ENCODE data around the gene TMEM37.

The TMEM37 gene

GRCh38 chr2:119425620-119426395, 5.8 kb upstream of the TMEM37 start:
- no peak overlapping the region for H3K4me3 Mint-ChIP-seq
- peaks cover 7% of the 10 kb centered on the region for H3K36me3 Mint-ChIP-seq (ENCODE audit: low read depth)
- peaks cover 6% of the 10 kb centered on the region for H3K9me3 Mint-ChIP-seq
- TF ChIP-seq CTCF (IDR thresholded peaks at IDR 0.05; ENCODE audit: unreplicated experiment in 3 of 3), result no peak
- H3K4me1 Mint-ChIP-seq, result peaks cover 34% of the 10 kb centered on the region
- peak overlapping the region; percentile 13 to 73 (median 20) for H3K27ac Mint-ChIP-seq
- H3K27me3 Mint-ChIP-seq (ENCODE audit: low read depth), result peaks cover 19% of the 10 kb centered on the region

- no peak for TF ChIP-seq CTCF (IDR thresholded peaks at IDR 0.05; ENCODE audit: unreplicated experiment in 3 of 3)
- peaks cover 6% of the 10 kb centered on the region for H3K9me3 Mint-ChIP-seq
- H3K36me3 Mint-ChIP-seq (ENCODE audit: low read depth), result peaks cover 7% of the 10 kb centered on the region
- peak overlapping the region; percentile 13 to 73 (median 20) for H3K27ac Mint-ChIP-seq
- H3K4me3 Mint-ChIP-seq, result no peak overlapping the region
- H3K27me3 Mint-ChIP-seq (ENCODE audit: low read depth), result peaks cover 19% of the 10 kb centered on the region
- H3K4me1 Mint-ChIP-seq, result peaks cover 34% of the 10 kb centered on the region
These were observed 5.3 kb upstream of the TMEM37 start for GRCh38 chr2:119426396-119426675.

GRCh38 chr2:119426801-119427395, 4.8 kb upstream of the TMEM37 start:
- H3K36me3 Mint-ChIP-seq (ENCODE audit: low read depth), result peaks cover 2% of the 10 kb centered on the region
- H3K27me3 Mint-ChIP-seq (ENCODE audit: low read depth), result peaks cover 18% of the 10 kb centered on the region
- peaks cover 2% of the 10 kb centered on the region for H3K9me3 Mint-ChIP-seq
- no peak for TF ChIP-seq CTCF (IDR thresholded peaks at IDR 0.05; ENCODE audit: unreplicated experiment in 3 of 3)
- H3K27ac Mint-ChIP-seq, result peak overlapping the region; percentile 13 to 73 (median 20)
- H3K4me1 Mint-ChIP-seq, result peaks cover 34% of the 10 kb centered on the region
- no peak overlapping the region for H3K4me3 Mint-ChIP-seq

- H3K36me3 Mint-ChIP-seq (ENCODE audit: low read depth), result no peaks in the 10 kb centered on the region
- peaks cover 37% of the 10 kb centered on the region for H3K4me1 Mint-ChIP-seq
- no peaks in the 10 kb centered on the region for H3K9me3 Mint-ChIP-seq
- H3K27ac Mint-ChIP-seq, result peak overlapping the region; percentile 43 to 71 (median 47)
- peaks cover 15% of the 10 kb centered on the region for H3K27me3 Mint-ChIP-seq (ENCODE audit: low read depth)
- TF ChIP-seq CTCF (IDR thresholded peaks at IDR 0.05; ENCODE audit: unreplicated experiment in 3 of 3), result no peak
- no peak overlapping the region for H3K4me3 Mint-ChIP-seq
These were observed 3.9 kb upstream of the TMEM37 start for GRCh38 chr2:119427756-119428155.

GRCh38 chr2:119428488-119429224, 3.0 kb upstream of the TMEM37 start:
- H3K36me3 Mint-ChIP-seq (ENCODE audit: low read depth), result no peaks in the 10 kb centered on the region
- peak overlapping the region in 2 of 3 experiments; percentile 20 to 38 for H3K4me3 Mint-ChIP-seq
- H3K9me3 Mint-ChIP-seq, result no peaks in the 10 kb centered on the region
- peaks cover 40% of the 10 kb centered on the region for H3K4me1 Mint-ChIP-seq
- H3K27me3 Mint-ChIP-seq (ENCODE audit: low read depth), result peaks cover 20% of the 10 kb centered on the region
- no peak for TF ChIP-seq CTCF (IDR thresholded peaks at IDR 0.05; ENCODE audit: unreplicated experiment in 3 of 3)
- peak overlapping the region; percentile 47 to 69 (median 68) for H3K27ac Mint-ChIP-seq
